ENCODE results near the gene TP63.

The TP63 gene

DNA sequence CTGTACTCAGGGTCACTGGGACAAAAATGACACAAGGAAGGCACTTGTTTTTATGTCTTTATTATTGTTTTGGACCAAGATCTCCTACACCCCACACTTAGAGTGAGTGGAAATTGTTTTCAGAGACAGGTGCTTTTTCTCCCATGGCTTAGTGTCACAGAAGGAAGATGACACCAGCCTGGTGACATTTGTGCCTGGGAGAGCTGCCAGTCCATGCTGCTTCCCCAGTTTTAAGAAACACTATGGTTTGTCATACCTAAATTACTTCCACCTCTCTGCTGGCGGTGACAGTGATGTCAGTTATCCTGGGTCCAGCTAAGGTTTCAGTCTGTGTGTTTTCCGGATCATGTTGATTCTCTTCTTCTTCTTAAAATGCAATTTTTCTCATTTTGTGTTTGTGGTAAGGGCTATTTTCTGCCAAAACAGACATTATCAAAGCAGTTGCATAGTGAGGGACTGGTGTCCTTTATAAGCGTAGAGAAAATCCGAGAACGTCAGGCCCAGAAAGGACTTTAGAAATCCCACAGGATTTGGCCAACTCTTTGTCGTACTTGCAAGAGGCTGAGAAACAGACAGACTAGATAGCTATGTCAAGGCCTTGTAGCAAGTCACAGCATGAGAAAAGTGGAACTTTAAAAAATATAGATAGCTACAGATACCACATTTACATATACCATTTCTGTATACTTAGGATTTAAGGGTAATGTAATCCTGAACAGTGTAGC is 149.5 kb downstream of the TP63 start:
- DNase-seq (ENCODE audit: low read depth): no peak

DNA sequence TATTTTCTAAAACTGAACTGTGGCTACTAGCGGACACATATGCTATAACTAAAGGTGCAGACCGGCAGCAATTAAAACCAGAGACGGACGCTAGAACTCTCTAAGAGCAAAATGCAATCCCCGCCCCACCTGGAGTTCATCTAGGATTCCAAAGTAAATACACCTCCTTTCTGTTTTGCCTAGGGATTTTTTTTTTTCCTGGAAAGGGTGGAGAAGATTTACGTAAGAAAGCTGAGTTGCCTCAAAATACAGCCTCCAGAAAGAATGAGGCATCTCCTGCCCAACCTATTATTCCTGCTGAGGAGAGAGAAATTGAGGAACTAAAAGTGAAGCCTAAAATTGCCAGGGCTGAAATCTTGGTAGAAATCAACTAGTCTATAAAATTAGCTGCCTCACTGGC is 150.2 kb downstream of the TP63 start:
- no peak for DNase-seq (ENCODE audit: low read depth)

DNA sequence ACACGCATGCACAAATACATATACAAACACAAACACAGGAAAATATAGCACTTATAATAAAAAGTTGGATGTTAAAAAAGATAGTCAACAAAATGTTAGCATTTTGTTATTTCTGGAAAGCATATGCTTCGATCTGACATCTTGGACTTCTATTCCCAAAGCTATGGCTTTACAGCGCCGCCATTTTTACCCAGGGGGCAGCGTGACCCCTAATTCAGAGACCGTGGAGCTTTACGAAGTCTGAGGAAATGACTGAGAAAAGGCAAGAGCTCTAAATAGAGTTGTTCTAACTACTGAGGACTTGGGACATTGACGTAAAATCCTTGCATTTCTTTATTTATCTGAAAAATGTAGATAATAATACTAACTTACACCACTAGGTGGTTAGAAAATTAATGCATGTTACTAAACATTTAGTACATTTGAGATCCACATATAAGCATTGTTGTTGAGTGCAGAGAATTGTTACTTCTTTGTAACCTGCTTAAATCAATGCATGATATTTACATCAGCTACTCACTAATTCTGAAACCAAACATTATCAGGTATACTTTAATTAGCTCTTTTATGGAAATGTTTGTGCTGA is 155.4 kb downstream of the TP63 start:
- DNase-seq (ENCODE audit: low read depth): no peak

DNA sequence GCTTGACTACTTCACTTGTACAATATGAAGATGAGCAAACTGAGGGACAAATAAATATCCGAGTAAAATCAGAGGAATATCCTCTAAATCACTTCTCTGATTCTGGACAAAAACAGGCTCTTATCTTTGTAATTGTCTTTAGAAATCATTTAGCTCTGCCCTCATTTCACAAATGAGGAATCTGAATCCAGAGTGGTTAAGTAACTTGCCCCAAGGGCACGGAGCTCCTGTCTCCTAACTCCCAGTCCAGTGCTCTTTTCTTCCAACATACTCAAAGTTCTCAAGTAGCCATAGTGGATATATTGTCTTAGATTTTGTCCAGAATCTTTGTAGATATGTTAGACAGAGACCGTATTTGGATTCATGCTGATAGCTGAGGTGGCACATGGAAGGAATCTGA is 156.0 kb downstream of the TP63 start:
- DNase-seq (ENCODE audit: low read depth): no peak

DNA sequence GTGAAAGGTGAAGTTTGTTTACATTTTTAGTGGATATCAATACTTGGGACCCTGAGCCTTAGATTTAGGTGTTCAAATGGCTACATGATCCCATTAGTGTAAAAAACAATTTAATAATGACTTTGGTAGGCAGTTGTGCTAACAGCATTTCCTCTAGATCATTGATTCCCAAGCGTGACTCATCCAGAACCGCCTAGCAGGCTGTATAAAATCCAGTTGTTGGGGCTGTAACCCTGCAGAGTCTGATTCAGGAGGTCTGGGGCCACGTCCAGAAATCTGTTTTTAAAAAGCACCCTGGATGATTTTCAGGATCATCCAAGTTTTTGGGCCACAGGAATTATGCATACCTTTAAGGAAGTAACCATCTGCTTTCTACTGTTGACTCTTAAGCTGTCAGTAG is 156.4 kb downstream of the TP63 start:
- DNase-seq (ENCODE audit: low read depth): peak; percentile 20

DNA sequence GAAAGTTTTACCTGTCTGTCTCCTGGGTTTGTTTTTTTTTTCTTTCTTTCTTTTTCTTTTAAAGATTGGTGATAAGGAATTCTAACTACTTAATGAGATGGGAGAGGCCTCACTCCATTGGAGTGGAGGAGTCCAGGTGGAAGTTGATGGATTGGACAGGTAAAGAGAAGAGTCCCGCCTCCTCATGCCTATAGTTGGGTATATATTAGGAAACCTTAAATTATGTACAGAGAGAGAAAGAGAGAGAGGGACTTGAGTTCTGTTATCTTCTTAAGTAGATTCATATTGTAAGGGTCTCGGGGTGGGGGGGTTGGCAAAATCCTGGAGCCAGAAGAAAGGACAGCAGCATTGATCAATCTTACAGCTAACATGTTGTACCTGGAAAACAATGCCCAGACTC is 158.2 kb downstream of the TP63 start:
- no peak for DNase-seq (ENCODE audit: low read depth)

DNA sequence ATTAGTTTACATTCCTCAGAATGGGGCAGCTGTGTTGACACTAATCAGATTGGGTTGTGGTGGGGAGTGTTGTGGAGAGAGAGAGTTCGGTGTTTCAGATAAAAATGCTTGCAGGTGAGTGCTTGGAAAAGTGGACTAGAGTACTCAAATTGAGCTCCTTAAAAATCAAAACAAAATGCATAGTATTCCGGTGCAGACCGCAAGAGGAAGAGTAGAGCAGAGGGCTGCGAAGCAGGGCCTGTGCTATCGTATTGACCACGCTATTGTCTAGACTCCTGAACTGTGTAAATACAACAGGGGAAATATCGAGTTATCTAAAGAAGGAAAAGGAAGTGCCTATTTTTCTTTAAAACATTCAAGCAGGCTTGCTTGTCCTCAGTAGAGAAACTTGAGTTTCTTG is 159.5 kb downstream of the TP63 start:
- no peak for DNase-seq (ENCODE audit: low read depth)

DNA sequence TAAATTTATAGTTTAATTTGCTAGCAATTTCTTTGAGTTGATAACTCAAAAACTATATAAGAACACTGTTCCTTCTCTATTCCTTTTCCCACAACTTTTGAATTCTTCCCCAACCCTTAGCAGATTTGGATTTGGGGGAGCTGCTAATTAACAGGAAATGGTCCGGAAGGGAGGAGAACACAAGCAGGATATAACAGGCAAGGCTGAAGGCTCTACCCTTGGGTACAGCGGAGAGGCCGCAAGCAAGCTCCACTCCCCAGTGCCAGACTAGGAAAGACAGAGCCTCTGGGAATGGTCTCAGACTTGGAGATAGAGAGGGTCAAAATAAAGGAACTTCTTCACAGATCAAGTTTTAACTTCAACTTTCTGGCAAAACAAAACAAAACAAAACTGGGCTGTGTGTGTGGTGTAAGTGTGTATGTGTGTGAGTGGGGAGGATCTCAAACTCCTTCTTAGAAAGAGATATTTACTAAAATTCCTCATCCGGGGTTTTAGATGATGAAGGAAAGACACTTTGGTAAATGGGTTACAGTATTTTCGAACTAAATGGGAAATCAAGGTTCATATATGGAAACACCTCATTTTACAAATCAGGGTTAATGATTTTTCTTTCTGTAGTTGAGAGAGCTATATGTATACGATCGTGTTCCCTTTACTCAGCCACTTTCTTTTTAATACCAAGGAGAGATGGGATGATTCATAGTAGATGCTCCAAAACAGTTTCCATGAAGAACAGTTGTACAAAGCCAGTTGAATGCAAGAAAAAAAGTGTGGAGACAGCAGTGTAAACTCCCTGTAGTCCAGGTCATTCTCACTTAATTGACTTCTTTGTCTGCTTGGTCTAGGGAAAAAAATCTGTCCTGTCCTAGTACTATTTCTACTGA is 161.1 kb downstream of the TP63 start:
- no peak for DNase-seq (ENCODE audit: low read depth)

DNA sequence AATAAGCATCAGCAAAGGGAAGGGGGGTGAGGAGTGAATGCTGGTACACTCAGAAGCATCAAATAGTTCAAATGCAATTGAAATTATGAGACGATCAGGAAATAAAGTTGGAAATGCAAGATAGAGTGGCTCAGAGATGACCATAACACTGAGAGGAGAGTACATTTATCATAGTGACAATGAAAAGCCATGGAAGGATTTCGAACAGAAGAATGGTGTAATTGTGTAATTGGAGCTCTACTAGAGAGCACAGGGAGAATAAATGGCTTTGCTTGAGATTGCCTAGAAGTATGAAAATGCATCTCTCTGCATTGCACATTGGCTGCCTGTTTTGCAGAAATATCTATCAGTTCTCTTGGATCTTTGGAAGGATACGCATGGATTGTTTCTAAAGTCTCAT is 163.3 kb downstream of the TP63 start:
- no peak for DNase-seq (ENCODE audit: low read depth)

DNA sequence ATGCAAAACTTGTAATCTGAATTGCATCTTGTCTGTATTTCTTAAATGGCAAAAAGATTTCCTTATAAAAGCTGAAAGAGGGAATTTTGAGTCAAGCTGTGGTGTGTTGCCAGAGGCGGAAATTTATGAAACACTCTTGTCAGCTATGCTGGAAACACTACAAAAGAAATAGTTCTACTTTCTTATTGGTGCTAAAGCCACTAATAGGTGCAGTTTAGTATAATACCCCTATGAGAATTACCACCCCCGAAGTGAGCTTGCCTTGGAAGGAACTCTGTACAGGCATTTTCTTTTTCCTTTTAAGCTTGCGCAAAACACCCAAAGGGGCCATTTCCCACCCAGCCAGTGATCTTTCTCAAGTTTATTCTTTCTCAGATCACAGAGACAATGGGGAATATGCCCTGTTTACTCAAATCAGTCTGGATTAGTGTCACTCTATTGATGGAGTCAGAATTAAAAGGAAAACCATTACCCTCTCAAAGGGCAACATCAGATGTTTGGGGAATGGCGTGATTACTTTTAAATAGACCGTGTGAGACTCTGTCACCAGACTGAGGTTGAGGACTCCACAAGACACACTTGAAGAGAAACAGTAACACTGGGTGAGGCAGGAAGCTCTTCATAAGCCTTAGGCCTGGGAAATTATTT is 166.0 kb downstream of the TP63 start:
- DNase-seq (ENCODE audit: low read depth): no peak

DNA sequence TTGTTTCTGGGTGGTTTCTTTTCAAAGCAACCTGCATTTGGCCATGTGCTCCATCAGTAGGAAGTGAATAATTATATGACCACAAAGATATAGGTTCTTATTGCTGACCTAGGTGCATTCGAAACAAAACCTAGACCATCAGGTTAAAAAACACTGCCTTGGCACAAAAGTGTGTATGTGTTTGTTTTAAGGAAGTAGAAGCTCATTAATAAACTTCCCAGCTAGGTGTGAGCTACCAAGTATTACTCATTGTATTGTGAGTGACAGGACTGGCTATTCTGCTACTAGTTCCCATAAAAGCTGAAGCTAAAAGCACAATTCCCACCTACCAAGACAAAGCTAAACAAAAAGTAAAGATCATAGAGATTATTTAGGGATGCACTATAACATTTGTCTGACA is 168.2 kb downstream of the TP63 start:
- no peak for DNase-seq (ENCODE audit: low read depth)

DNA sequence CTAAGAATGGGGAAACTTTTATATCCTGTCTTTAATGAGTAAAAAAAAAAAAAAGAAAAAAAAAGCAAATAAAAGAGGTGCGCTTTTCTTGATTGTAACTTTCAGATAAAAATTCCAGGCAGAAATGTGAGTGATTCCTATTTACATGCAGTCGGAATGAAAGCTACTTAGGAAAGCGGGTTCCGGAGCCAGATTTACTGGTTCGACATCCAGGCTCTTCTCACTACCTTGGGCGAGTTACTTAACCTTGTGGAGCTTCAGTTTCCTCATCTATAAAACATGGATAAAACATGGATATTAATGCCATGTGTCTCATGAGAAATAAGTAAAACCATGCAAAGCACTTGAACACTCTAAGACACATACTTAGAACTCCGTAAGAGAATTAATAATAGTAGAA is 169.2 kb downstream of the TP63 start:
- no peak for DNase-seq (ENCODE audit: low read depth)

DNA sequence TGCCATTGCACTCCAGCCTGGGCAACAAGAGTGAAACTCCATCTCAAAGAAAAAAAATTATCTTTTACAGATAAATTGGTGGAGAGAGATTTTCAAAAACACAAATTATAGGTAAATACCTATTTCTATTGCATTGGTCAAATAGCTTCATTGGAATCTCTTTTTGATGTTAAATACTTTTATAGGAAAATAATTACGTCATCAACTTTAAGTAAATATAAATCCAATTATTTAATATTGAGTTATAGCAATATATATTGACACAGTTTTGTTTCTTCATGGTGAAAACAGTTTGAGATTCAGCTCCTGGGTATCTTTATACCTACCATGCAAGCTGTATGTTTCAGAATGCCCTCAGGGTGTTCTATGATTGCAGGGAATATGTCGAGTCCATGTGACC is 172.1 kb downstream of the TP63 start:
- no peak for DNase-seq (ENCODE audit: low read depth)

DNA sequence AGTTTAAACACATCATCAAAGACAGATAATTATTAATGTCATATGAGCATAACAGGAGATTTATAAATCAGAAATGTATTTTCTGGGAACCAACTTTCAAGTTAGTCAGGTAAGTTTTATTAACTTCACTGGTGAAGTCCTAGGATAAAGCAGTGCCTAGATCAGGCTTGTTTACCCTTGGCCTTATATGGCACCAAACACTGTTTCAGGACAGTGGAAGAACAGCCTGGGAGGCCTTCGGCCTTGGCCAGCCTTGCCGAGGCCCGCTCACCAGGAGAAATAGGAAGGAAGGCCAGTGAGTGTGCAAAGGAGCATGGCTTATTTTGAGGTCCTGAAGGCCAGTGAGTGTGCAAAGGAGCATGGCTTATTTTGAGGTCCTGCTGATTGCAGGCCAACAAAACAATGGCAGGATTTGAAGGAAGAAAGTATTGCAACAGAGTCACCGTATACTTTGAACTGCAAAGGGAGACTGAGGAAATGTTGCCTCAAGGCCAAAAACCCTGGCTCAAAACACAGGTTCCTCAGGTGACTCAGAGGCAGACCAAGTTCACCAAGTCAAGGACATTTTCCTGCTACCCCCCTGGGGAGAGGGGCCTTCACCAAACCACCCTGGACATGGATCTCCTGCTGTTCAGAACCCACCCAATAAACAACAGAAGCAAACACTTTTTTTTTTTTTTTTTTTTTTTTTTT is 174.3 kb downstream of the TP63 start:
- DNase-seq (ENCODE audit: low read depth): no peak

DNA sequence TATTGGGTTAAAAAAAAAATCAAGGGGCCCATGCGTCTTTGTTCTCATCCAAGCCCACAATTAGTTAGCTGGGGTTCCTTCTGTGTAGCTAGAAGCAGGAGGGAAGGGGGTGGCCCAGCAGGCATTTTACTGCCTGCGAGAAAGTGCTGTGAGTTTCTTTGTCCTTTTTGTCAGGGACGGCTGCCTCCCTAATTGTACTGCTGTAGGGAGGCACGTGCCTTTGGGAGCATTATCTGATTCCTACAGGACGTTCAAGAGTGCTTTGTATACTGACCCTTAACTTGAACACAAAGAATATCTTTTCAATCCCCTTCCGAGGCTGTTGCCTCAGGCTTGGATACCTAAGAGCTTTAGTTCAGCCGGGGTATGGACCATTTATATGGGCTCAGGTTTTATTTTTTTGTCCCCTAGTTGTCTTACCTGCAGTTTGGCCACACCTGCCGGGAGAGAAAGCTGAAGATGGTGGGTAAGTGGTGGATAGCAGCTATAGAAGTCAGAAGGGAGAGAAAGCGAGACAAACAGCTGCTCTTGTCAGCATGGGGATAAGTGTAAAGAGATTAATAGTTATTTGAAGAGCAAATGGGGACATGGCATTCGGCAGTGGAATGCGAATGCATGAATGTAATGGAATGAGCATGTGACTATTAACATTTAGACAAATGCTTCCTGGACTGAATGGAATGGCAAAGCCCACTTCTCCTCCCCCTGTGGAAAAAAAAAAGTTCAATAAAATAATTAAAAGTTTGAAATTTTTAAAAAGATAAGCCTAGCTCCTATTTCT is 175.2 kb downstream of the TP63 start:
- no peak for DNase-seq (ENCODE audit: low read depth)

DNA sequence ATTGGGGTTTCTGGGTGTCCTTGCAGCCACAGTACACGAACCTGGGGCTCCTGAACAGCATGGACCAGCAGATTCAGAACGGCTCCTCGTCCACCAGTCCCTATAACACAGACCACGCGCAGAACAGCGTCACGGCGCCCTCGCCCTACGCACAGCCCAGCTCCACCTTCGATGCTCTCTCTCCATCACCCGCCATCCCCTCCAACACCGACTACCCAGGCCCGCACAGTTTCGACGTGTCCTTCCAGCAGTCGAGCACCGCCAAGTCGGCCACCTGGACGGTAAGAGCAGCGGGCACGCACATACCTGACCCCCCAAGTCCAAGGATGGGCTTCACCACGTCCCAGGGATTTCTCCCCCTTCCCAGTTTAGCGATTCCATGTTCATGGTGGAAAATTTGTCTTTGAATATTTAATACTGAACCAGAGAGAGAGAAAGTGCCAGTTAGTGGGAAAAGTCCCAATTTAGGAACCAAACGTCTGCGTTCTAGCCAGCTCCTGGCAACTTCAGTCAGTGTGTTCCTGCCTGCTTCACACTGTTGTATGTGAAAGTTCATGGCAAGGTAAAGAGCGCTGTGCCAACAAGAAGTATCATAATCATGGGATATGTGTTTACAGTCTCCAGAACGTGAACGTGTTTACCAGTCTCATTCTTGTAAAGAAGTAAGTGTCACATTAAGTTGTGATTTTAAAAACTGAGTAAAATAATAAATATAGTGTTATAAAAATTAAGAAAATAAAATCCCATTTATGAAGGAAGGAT is 177.2 kb downstream of the TP63 start:
- DNase-seq (ENCODE audit: low read depth): no peak

DNA sequence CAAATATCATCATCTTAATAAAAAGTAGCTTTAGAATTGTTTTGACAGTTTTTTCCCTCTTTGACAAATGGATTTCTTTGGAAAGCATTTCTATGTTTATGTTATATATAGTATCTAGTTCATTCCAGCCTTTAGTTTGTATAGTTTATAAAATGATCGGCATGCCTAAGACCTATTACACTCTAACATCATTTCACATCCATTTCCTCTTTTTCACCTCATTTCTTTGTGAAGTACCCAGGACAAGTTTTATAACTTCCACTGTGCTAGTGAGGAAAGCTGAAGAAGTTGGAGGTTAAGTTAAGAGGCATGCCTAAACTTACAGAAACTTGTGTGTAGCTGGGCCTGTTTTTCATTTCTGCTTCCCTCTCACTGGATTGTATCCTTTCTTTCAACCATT is 178.4 kb downstream of the TP63 start:
- DNase-seq (ENCODE audit: low read depth): no peak

DNA sequence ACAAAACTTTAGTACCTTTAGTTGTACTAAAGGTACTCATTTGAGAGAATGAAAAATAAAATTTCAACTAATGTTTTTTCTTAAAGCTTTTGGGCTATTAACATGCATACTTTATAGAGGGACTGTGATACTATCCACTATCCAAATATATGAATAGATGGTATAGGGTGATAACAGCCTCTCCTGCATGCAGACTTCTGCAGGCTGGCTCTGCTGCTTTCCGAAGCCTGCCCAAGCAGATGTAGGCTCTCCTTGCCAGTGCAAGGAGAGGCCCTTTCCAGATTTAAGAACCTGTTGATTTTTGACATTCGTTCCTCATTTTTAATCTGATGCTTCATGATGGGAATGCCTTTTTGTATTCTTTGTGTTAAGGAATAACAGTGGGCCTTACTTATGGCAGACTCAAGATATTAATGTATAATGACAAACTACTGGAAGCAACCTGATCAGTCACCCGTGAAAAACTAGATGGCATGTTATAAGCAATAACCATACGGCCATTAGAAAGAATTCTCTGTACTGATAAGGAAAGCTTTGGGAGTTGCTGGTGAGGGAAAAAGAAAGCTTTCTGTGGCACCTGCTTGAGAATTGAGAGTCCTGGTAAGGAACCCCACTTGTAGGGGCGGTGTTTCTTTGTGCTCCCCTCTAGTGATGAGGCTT is 181.7 kb downstream of the TP63 start:
- DNase-seq (ENCODE audit: low read depth): no peak

DNA sequence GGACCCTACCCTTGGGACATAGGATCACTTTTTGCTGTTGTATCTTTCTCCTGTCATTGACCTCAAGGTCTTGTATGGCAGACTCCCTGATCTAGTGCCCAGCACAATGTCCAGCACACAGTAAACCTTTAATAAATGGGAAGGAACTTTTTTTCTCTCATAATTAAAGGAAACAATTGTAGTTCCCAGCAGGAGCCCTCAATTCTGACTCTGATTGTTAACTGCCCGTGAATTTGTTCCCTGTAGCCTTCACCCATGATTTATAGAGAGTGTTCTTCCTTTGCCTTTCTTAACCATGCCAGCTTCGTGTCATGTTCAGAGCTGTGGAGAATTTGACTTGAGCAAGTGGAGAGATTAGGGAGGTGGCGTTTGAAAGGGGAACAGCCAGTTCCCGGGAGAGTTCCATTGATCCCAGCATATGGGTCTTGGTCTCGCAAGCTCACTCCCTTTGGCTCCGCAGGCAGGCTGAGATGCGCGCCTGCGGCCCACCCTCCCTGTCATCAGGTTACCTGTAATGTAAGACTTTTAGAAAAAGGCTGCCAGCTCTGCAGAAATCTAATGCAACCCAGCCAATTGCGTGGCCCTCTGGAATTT is 182.6 kb downstream of the TP63 start:
- no peak for DNase-seq (ENCODE audit: low read depth)

DNA sequence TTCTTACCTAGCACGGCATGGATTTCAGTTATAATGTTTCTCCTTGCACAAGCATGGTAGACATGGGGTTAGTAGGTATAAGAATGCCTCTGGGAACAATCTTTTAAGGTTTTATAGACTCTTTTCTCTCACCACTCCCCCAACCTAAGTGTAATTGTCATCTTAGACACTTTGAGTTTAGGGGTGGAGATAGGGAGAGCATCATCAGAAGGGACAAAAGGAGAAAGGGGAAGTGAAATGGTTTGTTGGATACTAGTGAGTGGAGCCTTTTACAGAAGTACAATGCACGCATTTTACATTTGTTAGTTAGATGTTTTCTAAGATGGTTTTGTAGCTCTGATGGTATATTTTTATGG is 189.2 kb downstream of the TP63 start:
- DNase-seq (ENCODE audit: low read depth): no peak
